Amniotic epithelial cell (primary cell): ENCODE results near the gene CEACAM21.

Experiments used
- DNase-seq: peaks from one replicate; pipeline ENCODE4 v3.0.0-alpha.2; 2010; ENCODE audit warnings: low read depth

Gene CEACAM21

DNA sequence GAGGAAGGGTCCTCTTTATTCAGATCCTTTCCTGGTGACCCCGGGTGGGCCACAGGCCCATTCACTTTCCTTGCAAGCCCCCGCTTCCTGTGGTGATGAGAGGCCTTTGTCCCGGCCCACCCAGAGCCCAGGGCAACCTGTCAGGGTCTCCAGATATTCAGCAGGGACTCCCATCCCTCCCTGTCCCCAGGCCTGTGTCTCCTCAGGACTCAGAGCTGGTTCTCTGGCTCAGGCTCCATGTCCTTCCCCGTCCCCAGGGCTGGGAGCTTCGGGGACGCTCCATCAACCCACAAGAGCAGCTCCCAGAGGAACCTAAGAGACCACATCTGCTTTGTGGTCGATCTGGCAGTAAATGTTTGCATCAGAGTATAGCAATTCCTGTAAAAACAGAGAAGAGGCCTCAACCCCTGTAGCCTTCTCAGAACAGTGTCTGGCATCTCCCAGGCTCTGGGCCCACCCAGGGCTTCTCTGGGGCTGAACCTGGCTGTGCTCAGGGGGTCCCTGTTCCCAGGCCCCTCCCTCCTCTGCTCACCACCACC is 43.1 kb downstream of the CEACAM21 start:
- DNase-seq: no peak

DNA sequence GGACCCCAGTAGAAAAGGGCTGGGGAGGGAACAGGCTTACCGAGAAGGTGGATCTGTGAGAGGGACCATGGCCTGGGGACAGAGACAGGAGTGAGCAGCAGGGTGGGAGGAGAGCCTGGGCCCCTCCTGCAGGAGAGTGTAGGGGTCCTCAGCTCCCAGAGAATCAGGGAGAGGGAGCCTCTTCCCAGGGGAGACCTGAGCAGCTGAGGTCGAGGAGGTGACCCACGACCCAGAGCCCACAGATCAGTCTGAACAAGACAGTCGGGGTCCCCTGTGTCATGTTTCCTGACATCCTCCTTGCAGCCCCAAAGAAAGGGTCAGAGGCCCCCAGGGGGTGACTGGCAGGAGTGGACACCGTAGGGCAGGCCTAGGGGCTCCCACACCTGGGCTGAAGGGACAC is 44.2 kb downstream of the CEACAM21 start:
- DNase-seq: no peak

DNA sequence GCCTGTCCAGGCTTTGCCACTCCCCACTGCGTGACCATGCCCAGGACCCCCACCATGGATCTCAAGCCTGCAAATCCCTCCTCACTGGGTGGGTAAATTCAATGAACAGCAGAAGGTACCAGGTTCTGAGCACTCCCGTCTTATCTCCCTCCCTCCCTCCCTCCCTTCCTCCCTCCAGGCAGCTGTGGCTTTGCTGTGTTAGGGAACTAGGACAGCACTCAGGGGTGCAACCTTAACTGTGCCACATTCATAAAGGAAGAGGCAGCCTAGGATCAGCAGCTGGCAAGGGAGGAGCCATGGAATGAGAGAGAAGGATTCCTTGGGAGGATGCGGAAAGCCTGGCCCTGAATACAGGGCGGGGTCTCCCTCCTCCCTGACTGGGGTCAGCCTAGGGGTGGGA is 45.3 kb downstream of the CEACAM21 start:
- no peak for DNase-seq

DNA sequence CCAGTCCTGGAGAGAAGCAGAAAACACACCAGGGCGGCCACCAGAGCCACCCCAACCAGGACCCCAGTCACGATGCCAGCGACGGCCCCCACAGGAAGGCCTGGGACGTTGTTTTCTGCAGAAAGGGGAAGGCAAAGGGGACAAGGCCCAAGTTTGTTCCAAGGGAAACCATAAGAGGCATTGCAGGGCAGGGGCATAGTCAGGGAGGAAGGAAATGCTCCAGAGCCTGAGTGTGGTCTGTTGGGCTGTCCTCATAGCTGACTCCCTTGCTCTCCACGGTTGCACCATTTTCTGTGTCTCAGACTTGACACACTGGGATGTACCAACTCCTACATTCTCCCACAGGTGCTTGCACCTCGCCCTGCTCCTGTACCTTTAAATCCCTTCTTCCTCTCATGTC is 45.7 kb downstream of the CEACAM21 start:
- no peak for DNase-seq

DNA sequence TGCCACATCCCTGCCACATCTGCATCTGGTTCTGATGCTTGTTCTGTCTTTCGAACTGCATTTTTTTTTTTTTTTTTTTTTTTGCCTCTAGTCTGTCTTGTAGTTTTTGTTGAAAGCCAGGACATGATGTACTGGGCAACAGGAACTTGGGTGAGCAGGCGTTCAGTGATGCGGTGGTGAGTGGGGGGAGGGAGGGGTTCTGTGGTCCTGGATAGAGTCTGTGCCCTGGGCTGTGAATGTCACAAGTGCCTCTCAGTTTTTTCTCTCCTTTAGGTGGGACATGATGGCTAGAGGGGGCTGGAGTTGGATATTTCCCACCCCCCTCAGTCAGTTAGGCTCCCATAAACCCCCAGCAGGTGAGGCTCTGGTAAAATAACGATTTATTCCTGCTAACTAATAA is 47.4 kb downstream of the CEACAM21 start:
- DNase-seq: no peak

DNA sequence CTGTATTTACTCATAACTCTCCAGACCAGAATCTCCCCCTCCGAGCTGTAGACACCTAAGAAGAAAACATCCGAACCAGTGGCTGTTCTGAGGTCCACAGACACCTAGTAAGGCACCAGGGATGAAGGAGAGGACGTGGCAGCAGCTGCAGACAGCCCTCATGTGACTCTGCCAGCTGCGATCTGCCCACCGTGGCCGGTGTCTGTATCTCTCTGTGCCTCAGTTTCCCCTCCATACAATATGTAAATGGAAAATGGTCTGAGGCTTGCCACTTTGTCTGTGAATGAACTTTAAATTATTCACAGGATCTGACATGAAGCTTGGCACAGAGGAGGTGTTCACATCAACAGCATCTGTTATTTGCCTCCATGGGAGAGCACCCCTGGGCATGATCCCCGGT is 48.5 kb downstream of the CEACAM21 start:
- no peak for DNase-seq

DNA sequence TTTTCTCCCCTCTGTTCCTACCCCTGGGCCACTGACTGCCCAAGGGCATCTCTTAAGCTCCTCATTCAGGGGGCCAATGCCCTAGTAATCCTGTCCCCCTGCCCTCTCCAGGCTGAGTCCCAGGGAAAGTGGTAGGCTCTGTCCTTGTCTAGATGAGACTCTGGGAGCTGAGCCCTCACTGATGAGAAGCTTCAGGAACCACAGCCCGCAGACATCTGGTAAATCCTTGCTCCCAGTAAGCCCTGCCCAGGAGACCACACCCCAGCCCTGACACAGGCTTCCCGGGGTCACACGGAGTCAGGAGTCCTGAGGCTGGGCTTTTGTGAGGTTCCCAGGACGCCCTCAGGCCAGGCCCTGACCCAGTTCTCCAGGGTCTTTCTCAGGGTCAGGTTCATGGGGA is 49.0 kb downstream of the CEACAM21 start:
- no peak for DNase-seq

DNA sequence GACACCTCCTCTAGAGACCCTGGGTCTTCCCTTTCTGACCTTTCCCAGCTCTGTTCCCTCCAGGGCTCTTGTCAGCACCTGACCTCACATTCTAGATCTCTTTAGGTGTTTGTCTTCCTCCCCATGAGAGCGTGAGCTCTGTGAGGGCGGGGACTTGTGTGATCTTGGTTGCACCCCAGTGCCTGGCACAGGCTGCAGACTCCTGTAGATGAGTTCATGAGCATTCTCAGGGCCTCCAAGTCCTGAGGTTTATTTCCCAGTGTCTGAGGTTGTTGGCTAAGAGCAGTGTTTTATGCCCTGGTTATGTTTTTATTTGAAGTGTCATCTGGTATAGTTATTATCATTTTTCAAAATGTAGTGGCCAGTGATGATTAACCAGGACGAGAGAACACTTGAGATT is 50.3 kb downstream of the CEACAM21 start:
- no peak for DNase-seq

DNA sequence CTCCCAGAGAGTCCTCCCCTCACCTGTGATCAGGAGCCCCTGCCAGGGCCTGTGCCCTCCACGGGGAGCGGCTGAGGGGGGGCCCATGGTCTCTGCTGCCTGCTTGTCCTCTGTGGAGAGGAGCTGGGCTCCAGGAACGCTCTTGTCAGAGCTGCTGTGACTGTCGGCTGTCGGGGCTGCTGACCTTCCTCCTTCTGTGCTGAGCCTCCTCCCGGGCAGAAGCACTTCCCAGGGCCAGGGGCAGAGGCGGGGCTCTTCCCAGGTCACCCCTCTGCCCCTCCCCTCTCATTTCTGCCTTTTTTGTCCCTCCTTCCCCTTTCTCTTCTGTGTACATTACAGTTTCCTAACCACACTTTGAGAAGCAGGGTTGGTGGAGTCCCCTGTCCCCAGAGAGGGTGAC is 50.9 kb downstream of the CEACAM21 start, which contains the start of gene CEACAM4:
TSS of gene CEACAM4 (minus strand) at position 198 of the 400 bp plus-strand sequence. CDS start at position 87, 111 bp downstream.
- no peak for DNase-seq

DNA sequence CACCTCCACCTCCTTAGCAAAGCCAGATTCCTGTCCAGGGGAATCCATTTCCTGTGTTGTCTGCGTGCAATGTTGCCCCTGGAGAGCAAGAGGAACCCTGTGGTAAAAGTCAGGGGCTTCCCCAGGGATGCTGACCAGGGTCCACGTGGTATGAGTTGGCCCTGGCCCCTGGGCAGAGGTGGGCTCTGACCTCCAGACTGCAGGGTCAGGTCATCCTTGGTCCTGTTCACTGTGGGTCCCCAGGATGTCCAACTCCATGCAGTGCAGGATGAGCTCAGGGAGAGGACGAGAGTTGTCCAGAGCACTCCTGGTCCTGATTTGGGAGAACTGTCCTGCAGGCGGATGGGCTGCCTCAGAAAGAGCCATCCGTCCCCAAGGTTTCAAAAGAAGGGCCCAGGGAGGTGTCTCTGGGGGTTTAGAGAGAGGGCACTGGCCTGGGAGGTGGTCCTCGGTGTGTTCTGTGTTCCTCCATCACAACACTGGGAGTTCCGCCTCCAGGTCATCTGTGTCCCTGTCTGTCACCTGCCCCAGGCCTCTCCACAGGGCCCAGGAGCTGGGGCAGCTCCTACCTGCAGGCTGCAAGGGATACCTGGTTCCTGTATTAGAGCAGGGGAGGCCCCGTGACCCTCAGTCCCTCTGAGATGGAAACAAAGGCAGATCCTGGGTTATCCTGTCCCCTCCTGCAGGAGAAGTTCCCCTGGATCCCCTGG is 52.2 kb downstream of the CEACAM21 start:
- no peak for DNase-seq
